Iris pigment epithelial cell (primary cell): ENCODE data around the gene IKZF3.
A peak's percentile ranks its signal among the peaks of the same experiment; 100 is the strongest.
"Not testable (repeated sequence)": the region's sequence is repeated elsewhere in the genome, so short reads cannot be mapped to it uniquely, and the experiment has no call there.

ENCODE experiments used
- DNase-seq: peaks from one replicate; pipeline ENCODE4 v3.0.0-alpha.2; 2011; ENCODE audit warnings: low read depth

IKZF3 gene

GRCh38 chr17:39738983-39739884 lies 124.9 kb downstream of the IKZF3 start:
- peak; percentile 24 for DNase-seq

GRCh38 chr17:39738568-39738901 lies 125.6 kb downstream of the IKZF3 start:
- DNase-seq: no peak

GRCh38 chr17:39737760-39738567 lies 126.1 kb downstream of the IKZF3 start, which contains the start of gene GRB7:
TSS of gene GRB7 (plus strand) at chr17:39737938. CDS start at chr17:39742302, 4,364 bp downstream.
- DNase-seq: no peak

GRCh38 chr17:39737206-39737759 lies 126.8 kb downstream of the IKZF3 start:
- DNase-seq: no peak

GRCh38 chr17:39736319-39737165 lies 127.6 kb downstream of the IKZF3 start:
- no peak for DNase-seq

GRCh38 chr17:39735882-39736281 lies 128.2 kb downstream of the IKZF3 start:
- no peak for DNase-seq

- DNase-seq: no peak
Measured at GRCh38 chr17:39732586-39732985, 131.5 kb downstream of the IKZF3 start.

GRCh38 chr17:39730095-39730921 lies 133.8 kb downstream of the IKZF3 start, which contains the start of gene MIEN1:
TSS of gene MIEN1 (minus strand) at chr17:39730532. CDS start at chr17:39730495, 37 bp downstream.
- DNase-seq: peak; percentile 72

- no peak for DNase-seq
Measured at GRCh38 chr17:39729280-39729851, 134.7 kb downstream of the IKZF3 start.

GRCh38 chr17:39727556-39727955 lies 136.6 kb downstream of the IKZF3 start:
- no peak for DNase-seq

- no peak for DNase-seq
Measured at GRCh38 chr17:39726617-39727016, 137.5 kb downstream of the IKZF3 start.

- DNase-seq: not testable (repeated sequence)
Measured at GRCh38 chr17:39725923-39726322, 138.2 kb downstream of the IKZF3 start.

- no peak for DNase-seq
Measured at GRCh38 chr17:39724731-39725130, 139.4 kb downstream of the IKZF3 start.

GRCh38 chr17:39722965-39723848 lies 140.9 kb downstream of the IKZF3 start:
- DNase-seq: no peak

GRCh38 chr17:39722104-39722503 lies 142.0 kb downstream of the IKZF3 start:
- no peak for DNase-seq

- no peak for DNase-seq
Measured at GRCh38 chr17:39719563-39720355, 144.4 kb downstream of the IKZF3 start.

GRCh38 chr17:39717660-39718059 lies 146.5 kb downstream of the IKZF3 start:
- no peak for DNase-seq

GRCh38 chr17:39716879-39717536 lies 147.1 kb downstream of the IKZF3 start:
- no peak for DNase-seq
